ENCODE measurements around the gene UBE3A.

DNA sequence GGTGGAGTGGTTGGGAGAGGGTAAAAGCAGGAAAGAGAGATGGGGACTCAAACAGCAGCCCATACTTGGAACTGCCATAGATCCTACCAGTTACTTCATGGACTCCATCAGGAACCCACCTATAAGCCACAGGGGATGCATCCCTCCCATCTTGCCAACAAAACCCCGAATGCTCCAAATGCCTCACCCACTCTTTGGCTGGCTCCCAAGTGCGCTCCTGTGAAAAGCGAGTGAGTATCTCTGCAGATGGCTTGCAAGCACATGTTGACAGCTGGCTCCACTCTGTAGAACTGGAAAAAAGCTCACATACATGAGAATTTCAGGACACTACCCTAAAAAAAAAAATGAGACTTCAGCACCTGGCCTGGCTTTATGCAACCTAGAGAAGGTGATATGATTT is 151.0 kb downstream of the UBE3A start:
- TF ChIP-seq, protein P1, sequence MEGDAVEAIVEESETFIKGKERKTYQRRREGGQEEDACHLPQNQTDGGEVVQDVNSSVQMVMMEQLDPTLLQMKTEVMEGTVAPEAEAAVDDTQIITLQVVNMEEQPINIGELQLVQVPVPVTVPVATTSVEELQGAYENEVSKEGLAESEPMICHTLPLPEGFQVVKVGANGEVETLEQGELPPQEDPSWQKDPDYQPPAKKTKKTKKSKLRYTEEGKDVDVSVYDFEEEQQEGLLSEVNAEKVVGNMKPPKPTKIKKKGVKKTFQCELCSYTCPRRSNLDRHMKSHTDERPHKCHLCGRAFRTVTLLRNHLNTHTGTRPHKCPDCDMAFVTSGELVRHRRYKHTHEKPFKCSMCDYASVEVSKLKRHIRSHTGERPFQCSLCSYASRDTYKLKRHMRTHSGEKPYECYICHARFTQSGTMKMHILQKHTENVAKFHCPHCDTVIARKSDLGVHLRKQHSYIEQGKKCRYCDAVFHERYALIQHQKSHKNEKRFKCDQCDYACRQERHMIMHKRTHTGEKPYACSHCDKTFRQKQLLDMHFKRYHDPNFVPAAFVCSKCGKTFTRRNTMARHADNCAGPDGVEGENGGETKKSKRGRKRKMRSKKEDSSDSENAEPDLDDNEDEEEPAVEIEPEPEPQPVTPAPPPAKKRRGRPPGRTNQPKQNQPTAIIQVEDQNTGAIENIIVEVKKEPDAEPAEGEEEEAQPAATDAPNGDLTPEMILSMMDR (IDR thresholded peaks at IDR 0.05), result no peak
- TF ChIP-seq POLR2A (IDR thresholded peaks at IDR 0.05), result no peak
- no peak for TF ChIP-seq POLR2AphosphoS5 (IDR thresholded peaks at IDR 0.05)
